PFSK-1 (cell line): Measurements from ENCODE around the gene ELMO3.

ENCODE experiments used
- POLR2AphosphoS5 ChIP-seq: IDR thresholded peaks from 2 replicates; pipeline ENCODE4 v1.6.1; 2012; ENCODE audit warnings: low read depth, mild to moderate bottlenecking, control low read depth, low read length, moderate library complexity
- SIN3A ChIP-seq: IDR thresholded peaks from 2 replicates; pipeline ENCODE4 v1.6.1; 2012; ENCODE audit warnings: mild to moderate bottlenecking, low read length, moderate library complexity, borderline replicate concordance; ENCODE audit not compliant: insufficient read depth
- TF ChIP-seq, protein P1 (sequence below), 2 experiments: IDR thresholded peaks; 2 replicates each; pipeline versions ENCODE4 v1.6.1 to v1.8.0; 2011 to 2012; ENCODE audit warnings: low read depth in 2 of 2, low read length in 2 of 2, control low read depth in 1 of 2, inconsistent platforms in 1 of 2, mild to moderate bottlenecking in 1 of 2, moderate library complexity in 1 of 2; ENCODE audit not compliant: insufficient read depth in 1 of 2

DNA sequence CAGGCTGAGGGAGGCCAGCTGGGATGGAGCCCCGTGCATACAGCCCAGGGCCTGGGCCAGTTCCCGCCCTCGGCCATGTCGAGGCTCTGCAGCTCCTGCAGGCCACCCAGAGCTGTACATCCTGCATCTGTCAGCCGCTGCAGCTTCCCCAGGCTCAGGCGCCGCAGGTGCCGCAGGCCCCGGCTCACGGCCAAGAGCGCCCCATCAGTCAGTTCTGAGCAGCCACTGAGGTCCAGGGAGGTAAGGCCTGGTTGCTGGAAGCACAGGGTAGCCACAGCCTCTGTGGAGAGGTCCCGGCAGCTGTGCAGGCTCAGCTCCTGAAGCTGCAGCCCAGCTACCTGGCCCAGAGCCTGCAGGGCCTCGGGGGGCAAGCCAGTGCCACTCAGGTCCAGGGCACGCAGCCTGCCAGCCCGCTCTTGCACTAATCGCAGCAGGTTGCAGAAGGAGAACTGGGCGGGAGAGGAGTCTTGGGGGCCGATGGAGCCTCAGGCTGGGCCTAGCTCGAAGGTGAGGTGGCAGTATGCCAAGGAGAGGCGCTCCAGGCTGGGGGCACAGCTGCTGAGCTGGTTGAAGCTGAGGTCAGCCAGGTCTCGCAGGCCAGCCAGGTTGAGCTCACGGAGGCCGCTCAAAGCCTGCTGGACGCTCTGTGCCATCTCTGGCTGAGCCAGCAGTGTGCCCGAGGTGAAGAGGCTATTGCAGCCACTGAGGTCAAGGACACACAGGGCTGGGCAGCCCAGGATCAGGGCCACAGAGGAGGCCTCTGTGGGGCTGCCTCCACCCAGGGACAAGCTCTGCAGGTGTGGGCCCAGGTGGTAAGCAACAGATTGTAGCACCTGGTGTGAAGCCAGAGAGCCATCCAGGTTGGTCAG is 11.4 kb downstream of the ELMO3 start:
- TF ChIP-seq, protein P1, sequence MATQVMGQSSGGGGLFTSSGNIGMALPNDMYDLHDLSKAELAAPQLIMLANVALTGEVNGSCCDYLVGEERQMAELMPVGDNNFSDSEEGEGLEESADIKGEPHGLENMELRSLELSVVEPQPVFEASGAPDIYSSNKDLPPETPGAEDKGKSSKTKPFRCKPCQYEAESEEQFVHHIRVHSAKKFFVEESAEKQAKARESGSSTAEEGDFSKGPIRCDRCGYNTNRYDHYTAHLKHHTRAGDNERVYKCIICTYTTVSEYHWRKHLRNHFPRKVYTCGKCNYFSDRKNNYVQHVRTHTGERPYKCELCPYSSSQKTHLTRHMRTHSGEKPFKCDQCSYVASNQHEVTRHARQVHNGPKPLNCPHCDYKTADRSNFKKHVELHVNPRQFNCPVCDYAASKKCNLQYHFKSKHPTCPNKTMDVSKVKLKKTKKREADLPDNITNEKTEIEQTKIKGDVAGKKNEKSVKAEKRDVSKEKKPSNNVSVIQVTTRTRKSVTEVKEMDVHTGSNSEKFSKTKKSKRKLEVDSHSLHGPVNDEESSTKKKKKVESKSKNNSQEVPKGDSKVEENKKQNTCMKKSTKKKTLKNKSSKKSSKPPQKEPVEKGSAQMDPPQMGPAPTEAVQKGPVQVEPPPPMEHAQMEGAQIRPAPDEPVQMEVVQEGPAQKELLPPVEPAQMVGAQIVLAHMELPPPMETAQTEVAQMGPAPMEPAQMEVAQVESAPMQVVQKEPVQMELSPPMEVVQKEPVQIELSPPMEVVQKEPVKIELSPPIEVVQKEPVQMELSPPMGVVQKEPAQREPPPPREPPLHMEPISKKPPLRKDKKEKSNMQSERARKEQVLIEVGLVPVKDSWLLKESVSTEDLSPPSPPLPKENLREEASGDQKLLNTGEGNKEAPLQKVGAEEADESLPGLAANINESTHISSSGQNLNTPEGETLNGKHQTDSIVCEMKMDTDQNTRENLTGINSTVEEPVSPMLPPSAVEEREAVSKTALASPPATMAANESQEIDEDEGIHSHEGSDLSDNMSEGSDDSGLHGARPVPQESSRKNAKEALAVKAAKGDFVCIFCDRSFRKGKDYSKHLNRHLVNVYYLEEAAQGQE (IDR thresholded peaks at IDR 0.05; ENCODE audit: insufficient read depth in 1 of 2, low read depth in 2 of 2, low read length in 2 of 2), result no peak
- no peak for TF ChIP-seq POLR2AphosphoS5
- TF ChIP-seq SIN3A, result no peak
